ENCODE results near the gene GYS1. TPM values are rescaled to one million over a fixed set of nuclear protein-coding genes. Genes with fewer than 3 reads are reported as not detected.

The GYS1 gene
- total and polyA plus RNA-seq, 2 of the 8 experiments (the other 6 are each of a cell fraction or from before 2014, with no cell fraction given) = 30.0 to 38.7 TPM

- no peak for TF ChIP-seq NANOG (IDR thresholded peaks at IDR 0.05; ENCODE audit: insufficient read depth, low read depth, low read length, poor library complexity, severe bottlenecking)
- peak; percentile 56; the same call in 1 of the 2 replicates for TF ChIP-seq POLR2AphosphoS5 (IDR thresholded peaks at IDR 0.05; ENCODE audit: low read depth, low read length)
- Histone ChIP-seq H3K4me3 (ENCODE audit: extremely low read depth in 1 of 4, insufficient read depth in 2 of 4, low read depth in 3 of 4, low read length in 4 of 4) (no peak overlapping the region), H4K91ac (replicated peaks; ENCODE audit: insufficient read length, low read length) (no peak overlapping the region), H4K20me1 (replicated peaks in 1 of 2; ENCODE audit: control insufficient read depth in 1 of 2, insufficient read depth in 2 of 2, low read length in 2 of 2) (peaks cover 2 to 9% of the 10 kb centered on the region in 2 experiments), H3K18ac (ENCODE audit: extremely low read depth, low read length) (no peak overlapping the region), H3K56ac (replicated peaks; ENCODE audit: insufficient read length, low read depth, low read length) (no peak overlapping the region), H3K79me2 (ENCODE audit: control insufficient read depth in 1 of 2, insufficient read depth in 2 of 2, low read length in 2 of 2) (peaks cover 0 to 19% of the 10 kb centered on the region in 2 experiments; a peak in 2 of 4 replicates), H2BK12ac (ENCODE audit: low read depth, low read length) (no peak overlapping the region), H3K4ac (replicated peaks; ENCODE audit: insufficient read length, low read depth, low read length) (no peak overlapping the region), H2BK20ac (ENCODE audit: low read length) (no peak overlapping the region), H2AK5ac (ENCODE audit: low read depth, low read length) (no peak overlapping the region), H4K8ac (ENCODE audit: extremely low read depth, insufficient read depth, low read length) (no peak overlapping the region), H3K4me1 (replicated peaks in 1 of 4; ENCODE audit: control insufficient read depth in 3 of 4, insufficient read depth in 4 of 4, low read length in 3 of 4) (peaks cover 4 to 27% (median 17%) of the 10 kb centered on the region in 4 experiments), H3K27ac (ENCODE audit: low read depth, low read length) (no peak overlapping the region), H3K14ac (ENCODE audit: insufficient read length) (no peak overlapping the region), H3K23ac (ENCODE audit: insufficient read length) (no peak overlapping the region), H3K9me3 (ENCODE audit: insufficient read depth in 2 of 2, low read depth in 1 of 2, low read length in 1 of 2) (no peaks in the 10 kb centered on the region), H2BK15ac (ENCODE audit: low read length) (no peak overlapping the region), H3K23me2 (ENCODE audit: low read depth, low read length) (peaks cover 10% of the 10 kb centered on the region; the same call in 1 of the 2 replicates), H3K79me1 (ENCODE audit: low read depth, low read length) (peaks cover 3% of the 10 kb centered on the region), H2BK5ac (ENCODE audit: low read depth, low read length) (no peak overlapping the region), H2BK120ac (replicated peaks; ENCODE audit: low read depth, low read length) (no peak overlapping the region), H3K36me3 (ENCODE audit: control insufficient read depth in 2 of 4, insufficient read depth in 4 of 4, low read length in 3 of 4) (peaks cover 9 to 23% (median 11%) of the 10 kb centered on the region in 4 experiments; a peak in 6 of 8 replicates), H3K4me2 (ENCODE audit: insufficient read depth in 1 of 2, low read depth in 2 of 2, low read length in 2 of 2) (no peak overlapping the region), H3K9ac (replicated peaks in 1 of 4; ENCODE audit: extremely low read depth in 1 of 4, low read depth in 3 of 4, low read length in 3 of 4) (no peak overlapping the region), H3K27me3 (replicated peaks in 1 of 4; ENCODE audit: control insufficient read depth in 3 of 4, extremely low read depth in 1 of 4, insufficient read depth in 3 of 4, low read length in 3 of 4) (no peaks in the 10 kb centered on the region), H2AFZ (ENCODE audit: low read length) (no peak overlapping the region), H4K5ac (ENCODE audit: insufficient read length, low read depth, low read length) (no peak overlapping the region)
- ChIA-PET CTCF (ENCODE audit: partially characterized antibody) (interaction anchor here (0.6 to 2.9 kb wide), 2 partner anchors 11 to 215 kb away, joined by 3 to 11 read pairs; no protein-coding TSS in a partner anchor), POLR2A (ENCODE audit: partially characterized antibody) (interaction anchor here (0.7 to 2.9 kb wide), 10 partner anchors 8 to 325 kb away, joined by 3 to 16 read pairs (median 4); partner anchors contain the start of gene DHDH)
- DNase-seq (ENCODE audit: low read depth in 1 of 2, low spot score in 2 of 2) (no peak), FAIRE-seq (no peak)
- 86% methylated on average over 11 of the region's 16 CpGs; no CpG with 5 or more reads in 1 of the 2 experiments for WGBS, 2 experiments (ENCODE audit: extremely low coverage in 1 of 2, insufficient coverage in 1 of 2, insufficient read length in 1 of 2, insufficient replicate concordance in 2 of 2, low coverage in 1 of 2, low lambda C conversion rate in 2 of 2, missing lambda C conversion rate in 1 of 2)
These were observed 33.5 kb downstream of the GYS1 start for GRCh38 chr19:48959341-48960239.

Data from H1 (cell line).